Keratinocyte (primary cell): ENCODE data around the gene CA12.

Source experiments
- EZH2 ChIP-seq: IDR thresholded peaks from one replicate; pipeline ENCODE4 v1.6.1; 2012; ENCODE audit warnings: inconsistent platforms, mild to moderate bottlenecking, low read length, moderate library complexity
- TF ChIP-seq, protein P1 (sequence below), 3 experiments: IDR thresholded peaks in 1 of 3; conservative IDR thresholded peaks in 1 of 3; optimal IDR thresholded peaks in 1 of 3; 2 replicates in 2 of 3; 3 replicates in 1 of 3; pipeline versions ENCODE3 to v1.5.1; 2011; ENCODE audit warnings: low read length in 3 of 3, mild to moderate bottlenecking in 3 of 3, moderate library complexity in 2 of 3, control low read depth in 1 of 3, inconsistent platforms in 1 of 3; ENCODE audit not compliant: insufficient read depth in 2 of 3; ENCODE audit errors: extremely low read depth in 1 of 3

DNA sequence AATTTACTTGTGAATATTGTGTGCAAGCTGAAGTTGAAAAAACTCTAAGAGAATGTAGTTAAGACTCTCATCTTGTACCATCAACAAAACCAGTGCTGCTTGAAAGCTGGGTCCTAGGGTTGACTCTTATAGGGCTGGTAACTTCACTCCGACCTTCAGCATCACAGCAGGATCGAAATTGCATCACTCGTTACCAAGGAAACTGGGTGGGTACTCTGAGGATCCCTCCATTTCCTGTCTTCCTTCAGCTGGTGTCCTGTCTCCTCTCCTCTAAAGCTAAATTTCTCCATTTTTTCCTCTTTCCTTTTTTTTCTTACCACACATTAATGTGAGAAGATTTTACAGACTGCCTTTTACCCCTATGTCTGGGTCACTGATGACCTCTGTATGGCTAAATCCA, 107.2 kb downstream of the CA12 start:
- TF ChIP-seq EZH2: no peak
- TF ChIP-seq, protein P1, sequence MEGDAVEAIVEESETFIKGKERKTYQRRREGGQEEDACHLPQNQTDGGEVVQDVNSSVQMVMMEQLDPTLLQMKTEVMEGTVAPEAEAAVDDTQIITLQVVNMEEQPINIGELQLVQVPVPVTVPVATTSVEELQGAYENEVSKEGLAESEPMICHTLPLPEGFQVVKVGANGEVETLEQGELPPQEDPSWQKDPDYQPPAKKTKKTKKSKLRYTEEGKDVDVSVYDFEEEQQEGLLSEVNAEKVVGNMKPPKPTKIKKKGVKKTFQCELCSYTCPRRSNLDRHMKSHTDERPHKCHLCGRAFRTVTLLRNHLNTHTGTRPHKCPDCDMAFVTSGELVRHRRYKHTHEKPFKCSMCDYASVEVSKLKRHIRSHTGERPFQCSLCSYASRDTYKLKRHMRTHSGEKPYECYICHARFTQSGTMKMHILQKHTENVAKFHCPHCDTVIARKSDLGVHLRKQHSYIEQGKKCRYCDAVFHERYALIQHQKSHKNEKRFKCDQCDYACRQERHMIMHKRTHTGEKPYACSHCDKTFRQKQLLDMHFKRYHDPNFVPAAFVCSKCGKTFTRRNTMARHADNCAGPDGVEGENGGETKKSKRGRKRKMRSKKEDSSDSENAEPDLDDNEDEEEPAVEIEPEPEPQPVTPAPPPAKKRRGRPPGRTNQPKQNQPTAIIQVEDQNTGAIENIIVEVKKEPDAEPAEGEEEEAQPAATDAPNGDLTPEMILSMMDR (optimal IDR thresholded peaks at IDR 0.05 in 1 of 3, IDR thresholded peaks at IDR 0.05 in 1 of 3, conservative IDR thresholded peaks at IDR 0.05 in 1 of 3; ENCODE audit: extremely low read depth in 1 of 3, insufficient read depth in 2 of 3, low read length in 3 of 3): no peak
